Stomach (tissue), 9 donors: ENCODE measurements around the gene CCT6B. TPM values are rescaled to one million over a fixed set of nuclear protein-coding genes. Genes with fewer than 3 reads are reported as not detected.

Source experiments
- DNase-seq, 2 donors: peaks; one replicate each; pipeline versions ENCODE4 v3.0.0 to v3.0.0-alpha.2; 2013 to 2019
- H3K27ac ChIP-seq, 5 donors: fragments of 200-600 bp in 4 of 5; sonication (generic) in 4 of 5; one replicate each; pipeline ENCODE4 v1.5.1; 2013 to 2019; ENCODE audit warnings: mild to moderate bottlenecking in 1 of 5, moderate library complexity in 1 of 5
- H3K27me3 ChIP-seq, 3 donors: fragments of 200-600 bp; sonication (generic); one replicate each; pipeline ENCODE4 v1.5.1; 2017 to 2019; ENCODE audit warnings: mixed run types in 1 of 3
- H3K36me3 ChIP-seq, 4 donors: fragments of 200-600 bp; sonication (generic); 1 replicate in 3 of 4; 2 replicates in 1 of 4; pipeline ENCODE4 v1.5.1; 2016 to 2019
- H3K4me1 ChIP-seq, 4 donors: fragments of 200-600 bp; sonication (generic); one replicate each; pipeline ENCODE4 v1.5.1; 2016 to 2019
- H3K4me3 ChIP-seq, 4 donors: fragments of 200-600 bp; sonication (generic) in 3 of 4; one replicate each; pipeline ENCODE4 v1.5.1; 2016 to 2019; ENCODE audit warnings: mild to moderate bottlenecking in 1 of 4
- H3K9me3 ChIP-seq, 4 donors: fragments of 200-600 bp; sonication (generic); one replicate each; pipeline ENCODE4 v1.5.1; 2016 to 2019
- CTCF ChIP-seq, 7 experiments: fragments of 450-650 bp in 4 of 7; fragments of 200-600 bp in 3 of 7; sonication (generic) in 3 of 7; IDR thresholded peaks; one replicate each; pipeline ENCODE4 v1.5.1; 2016 to 2019; ENCODE audit warnings: antibody characterized with exemption in 7 of 7, control low read depth in 2 of 7, mild to moderate bottlenecking in 1 of 7
- EP300 ChIP-seq: sonication (generic); formaldehyde crosslinking; IDR thresholded peaks from one replicate; pipeline ENCODE4 v1.6.1; 2017; ENCODE audit warnings: antibody characterized with exemption
- POLR2A ChIP-seq, 4 donors: fragments of 450-650 bp; IDR thresholded peaks; one replicate each; pipeline ENCODE4 v1.6.1; 2016; ENCODE audit warnings: antibody characterized with exemption in 4 of 4, control low read depth in 2 of 4, mild to moderate bottlenecking in 1 of 4, moderate library complexity in 1 of 4
- POLR2AphosphoS5 ChIP-seq, 3 donors: sonication (generic); formaldehyde crosslinking; IDR thresholded peaks; one replicate each; pipeline ENCODE4 v1.6.1; 2016; ENCODE audit warnings: antibody characterized with exemption in 3 of 3
- WGBS, 5 donors: extraction: QIAGEN DNeasy Blood & Tissue Kit in 3 of 5; methylation state at CpG; one replicate each; pipeline versions ENCODE4 v1.1.5 to v1.1.7; 2013 to 2018; 5-methylcytosine and 5-hydroxymethylcytosine counted together
- intact Hi-C: fragments of 100-400 bp; cut with DNase I; formaldehyde crosslinking; loops from one replicate; pipeline ENCODE4 v1.15.1; 2023; ENCODE audit warnings: low total_unique reads
- polyA plus RNA-seq, 3 donors: library from polyadenylated mRNA; stranded (reverse); fragments of 200-250 nt; gene quantifications; one replicate each; pipeline ENCODE4 v1.2.3, GENCODE V29; 2013
- total RNA-seq, 5 donors: library from RNA; depleted of rRNA; stranded (reverse); fragments of >200 nt; gene quantifications; one replicate each; pipeline versions ENCODE4 v1.1.0 to v1.2.3, GENCODE V29; 2014 to 2016
- donor health status: healthy with polysubstance abuse.
- donor health status: Bipolar disorder and iron deficiency.
- donor health status: healthy.

Gene CCT6B
- total and polyA plus RNA-seq, 8 donors, result 0.45 to 8.6 (median 1.4) TPM; not detected in 2

- DNase-seq, result no peak
- no peaks in the 10 kb centered on the region for H3K36me3 ChIP-seq
- 58 to 68% (median 64%) methylated on average over 9 of the region's 9 CpGs for WGBS, 5 donors
- no peak overlapping the region for H3K4me3 ChIP-seq
- no peaks in the 10 kb centered on the region for H3K4me1 ChIP-seq
- H3K9me3 ChIP-seq, result peaks cover 0 to 11% (median 3%) of the 10 kb centered on the region in 4 donors
- H3K27me3 ChIP-seq, result peaks cover 0 to 66% (median 24%) of the 10 kb centered on the region in 3 donors
- no peak for TF ChIP-seq POLR2AphosphoS5 (IDR thresholded peaks at IDR 0.05)
- no peak for TF ChIP-seq POLR2A (IDR thresholded peaks at IDR 0.05)
- no peak for TF ChIP-seq CTCF (IDR thresholded peaks at IDR 0.05)
- no peak for TF ChIP-seq EP300
- no peak overlapping the region for H3K27ac ChIP-seq
- intact Hi-C loops, result no loop called here
Observed at GRCh38 chr17:34884597-34884996, 76.7 kb downstream of the CCT6B start.

GRCh38 chr17:34883106-34884000 is 77.9 kb downstream of the CCT6B start:
- H3K4me1 ChIP-seq, result no peaks in the 10 kb centered on the region
- intact Hi-C loops, result no loop called here
- peaks cover 0 to 11% (median 3%) of the 10 kb centered on the region in 4 donors for H3K9me3 ChIP-seq
- 25 to 31% (median 27%) methylated on average over 10 to 12 of the region's 12 CpGs for WGBS, 5 donors
- H3K4me3 ChIP-seq, result no peak overlapping the region
- no peak for DNase-seq
- no peaks in the 10 kb centered on the region for H3K36me3 ChIP-seq
- no peak for TF ChIP-seq POLR2AphosphoS5 (IDR thresholded peaks at IDR 0.05)
- TF ChIP-seq EP300, result no peak
- TF ChIP-seq CTCF (IDR thresholded peaks at IDR 0.05), result no peak
- TF ChIP-seq POLR2A (IDR thresholded peaks at IDR 0.05), result no peak
- H3K27ac ChIP-seq, result no peak overlapping the region
- H3K27me3 ChIP-seq, result peaks cover 0 to 64% (median 16%) of the 10 kb centered on the region in 3 donors

DNA sequence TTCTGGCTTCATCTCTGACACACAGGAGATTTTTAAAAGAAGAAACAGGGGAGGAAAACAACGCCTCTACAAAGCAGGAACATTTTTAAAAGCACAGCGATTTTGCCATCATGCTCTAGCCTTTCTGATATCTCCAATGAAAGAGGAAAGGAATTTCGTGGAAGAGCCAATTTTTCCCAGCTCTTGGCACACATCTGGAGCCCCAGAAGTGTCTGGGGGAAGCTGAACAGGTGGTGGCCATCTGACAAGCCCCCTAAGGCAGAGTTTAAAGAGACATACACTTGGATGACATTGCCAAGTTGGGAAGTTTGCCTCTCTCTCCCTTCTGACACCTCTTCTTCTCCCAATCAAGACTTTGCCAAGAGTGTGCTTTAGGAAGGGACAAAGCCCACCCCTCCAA is 82.1 kb downstream of the CCT6B start:
- WGBS, 5 donors, result 31 to 44% (median 39%) methylated on average over 3 of the region's 3 CpGs
- H3K4me3 ChIP-seq, result no peak overlapping the region
- no peak for TF ChIP-seq POLR2A (IDR thresholded peaks at IDR 0.05)
- no peak for TF ChIP-seq CTCF (IDR thresholded peaks at IDR 0.05)
- TF ChIP-seq POLR2AphosphoS5 (IDR thresholded peaks at IDR 0.05), result no peak
- no peak for TF ChIP-seq EP300
- no peak overlapping the region for H3K27ac ChIP-seq
- no peak for DNase-seq
- intact Hi-C loops, result no loop called here
- H3K27me3 ChIP-seq, result peaks cover 0 to 28% (median 3%) of the 10 kb centered on the region in 3 donors
- no peaks in the 10 kb centered on the region for H3K36me3 ChIP-seq
- H3K4me1 ChIP-seq, result no peaks in the 10 kb centered on the region
- H3K9me3 ChIP-seq, result peaks cover 0 to 11% (median 3%) of the 10 kb centered on the region in 4 donors

Other genes with a start within 250 kb of the CCT6B start
- 10 to 100 TPM in 2 of 5 donors, 1 to 10 TPM in 3; 7.7 to 20.2 (median 8.5) TPM for gene ZNF830, start 80 bp upstream of the CCT6B start, total RNA-seq
- 10 to 100 TPM in 1 of 3 donors, 1 to 10 TPM in 2; 9.0 to 10.7 (median 9.8) TPM for gene ZNF830, start 80 bp upstream of the CCT6B start, polyA plus RNA-seq
- gene LIG3, start 19.1 kb upstream of the CCT6B start, total RNA-seq, result 100 to 1,000 TPM in 1 of 5 donors, 10 to 100 TPM in 4; 20.3 to 212 (median 39.5) TPM
- gene LIG3, start 19.1 kb upstream of the CCT6B start, polyA plus RNA-seq, result 1 to 10 TPM; 4.7 to 7.8 (median 5.8) TPM
- 10 to 100 TPM; 10.7 to 31.0 (median 20.4) TPM for gene RFFL, start 102.2 kb upstream of the CCT6B start, total RNA-seq
- gene RFFL, start 102.2 kb upstream of the CCT6B start, polyA plus RNA-seq, result 10 to 100 TPM in 1 of 3 donors, 1 to 10 TPM in 2; 6.2 to 14.5 (median 7.2) TPM
- gene RAD51D, start 158.4 kb upstream of the CCT6B start, total RNA-seq, result 10 to 100 TPM in 1 of 5 donors, 1 to 10 TPM in 4; 2.2 to 31.5 (median 3.5) TPM
- 1 to 10 TPM; 2.9 to 5.0 (median 3.1) TPM for gene RAD51D, start 158.4 kb upstream of the CCT6B start, polyA plus RNA-seq
- gene FNDC8, start 160.2 kb upstream of the CCT6B start, total RNA-seq, result not detected
- gene FNDC8, start 160.2 kb upstream of the CCT6B start, polyA plus RNA-seq, result not detected
- gene NLE1, start 180.8 kb upstream of the CCT6B start, total RNA-seq, result 100 to 1,000 TPM in 1 of 5 donors, 10 to 100 TPM in 1, 1 to 10 TPM in 2, not detected in 1; 7.7 to 208 (median 19.2) TPM
- 1 to 10 TPM; 6.2 to 9.2 (median 6.4) TPM for gene NLE1, start 180.8 kb upstream of the CCT6B start, polyA plus RNA-seq
- 1 to 10 TPM in 2 of 5 donors, under 1 TPM in 1, not detected in 2; 0.45 to 1.8 (median 1.5) TPM for gene UNC45B, start 186.4 kb upstream of the CCT6B start, total RNA-seq
- under 1 TPM; 0.05 to 0.15 (median 0.06) TPM for gene UNC45B, start 186.4 kb upstream of the CCT6B start, polyA plus RNA-seq
- not detected for gene SLC35G3, start 232.9 kb upstream of the CCT6B start, total RNA-seq
- under 1 TPM in 1 of 3 donors, not detected in 2; 0.12 TPM for gene SLC35G3, start 232.9 kb upstream of the CCT6B start, polyA plus RNA-seq